ENCODE results near the gene TSHZ3. TPM values are rescaled to one million over a fixed set of nuclear protein-coding genes. Genes with fewer than 3 reads are reported as not detected.

The TSHZ3 gene
- total and polyA plus RNA-seq, 7 donors, result 0.46 to 27.7 (median 16.1) TPM

GRCh38 chr19:31254611-31255010 lies 94.6 kb downstream of the TSHZ3 start:
- Histone ChIP-seq H3K9me3 (no peaks in the 10 kb centered on the region), H3K27ac (no peak overlapping the region), H3K36me3 (no peaks in the 10 kb centered on the region), H3K4me1 (peaks cover 0 to 10% (median 3%) of the 10 kb centered on the region in 4 donors), H3K4me3 (no peak overlapping the region), H3K27me3 (no peaks in the 10 kb centered on the region)
- intact Hi-C loops (cut with DNase I), result no loop called here
- DNase-seq, result no peak
- TF ChIP-seq POLR2AphosphoS5 (IDR thresholded peaks at IDR 0.05) (no peak), POLR2A (IDR thresholded peaks at IDR 0.05) (no peak), EP300 (IDR thresholded peaks at IDR 0.05) (no peak)
- TF ChIP-seq, protein P1, sequence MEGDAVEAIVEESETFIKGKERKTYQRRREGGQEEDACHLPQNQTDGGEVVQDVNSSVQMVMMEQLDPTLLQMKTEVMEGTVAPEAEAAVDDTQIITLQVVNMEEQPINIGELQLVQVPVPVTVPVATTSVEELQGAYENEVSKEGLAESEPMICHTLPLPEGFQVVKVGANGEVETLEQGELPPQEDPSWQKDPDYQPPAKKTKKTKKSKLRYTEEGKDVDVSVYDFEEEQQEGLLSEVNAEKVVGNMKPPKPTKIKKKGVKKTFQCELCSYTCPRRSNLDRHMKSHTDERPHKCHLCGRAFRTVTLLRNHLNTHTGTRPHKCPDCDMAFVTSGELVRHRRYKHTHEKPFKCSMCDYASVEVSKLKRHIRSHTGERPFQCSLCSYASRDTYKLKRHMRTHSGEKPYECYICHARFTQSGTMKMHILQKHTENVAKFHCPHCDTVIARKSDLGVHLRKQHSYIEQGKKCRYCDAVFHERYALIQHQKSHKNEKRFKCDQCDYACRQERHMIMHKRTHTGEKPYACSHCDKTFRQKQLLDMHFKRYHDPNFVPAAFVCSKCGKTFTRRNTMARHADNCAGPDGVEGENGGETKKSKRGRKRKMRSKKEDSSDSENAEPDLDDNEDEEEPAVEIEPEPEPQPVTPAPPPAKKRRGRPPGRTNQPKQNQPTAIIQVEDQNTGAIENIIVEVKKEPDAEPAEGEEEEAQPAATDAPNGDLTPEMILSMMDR (IDR thresholded peaks at IDR 0.05), result no peak
- WGBS, 2 donors, result 88 to 91% methylated on average over 4 of the region's 4 CpGs

DNA sequence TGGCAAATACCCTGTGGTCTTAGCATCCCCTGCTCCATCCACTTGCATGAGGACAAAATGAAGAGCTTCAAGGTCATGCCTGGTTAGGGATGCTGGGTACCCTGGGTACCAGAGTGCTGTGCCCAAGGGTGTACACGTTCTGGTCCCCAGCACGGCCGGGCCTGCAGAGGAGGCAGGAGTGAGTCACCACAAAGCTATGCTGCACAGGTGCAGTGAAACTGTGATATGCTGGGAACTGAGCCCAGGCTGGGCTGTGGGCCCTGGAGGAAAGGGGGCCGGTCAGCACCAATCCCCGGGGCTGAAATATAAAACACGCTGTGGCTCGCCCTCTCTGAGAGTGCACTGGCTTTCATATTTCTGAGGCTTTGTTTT lies 95.1 kb downstream of the TSHZ3 start:
- no peak for DNase-seq
- H3K4me3 ChIP-seq, result no peak overlapping the region
- TF ChIP-seq POLR2A (IDR thresholded peaks at IDR 0.05), result no peak
- no peak overlapping the region for H3K27ac ChIP-seq
- H3K9me3 ChIP-seq, result no peaks in the 10 kb centered on the region
- H3K27me3 ChIP-seq, result no peaks in the 10 kb centered on the region
- H3K36me3 ChIP-seq, result no peaks in the 10 kb centered on the region
- 24 to 62% methylated on average over 7 of the region's 7 CpGs for WGBS, 2 donors
- peaks cover 0 to 10% (median 3%) of the 10 kb centered on the region in 4 donors for H3K4me1 ChIP-seq
- intact Hi-C loops (cut with DNase I), result no loop called here

DNA sequence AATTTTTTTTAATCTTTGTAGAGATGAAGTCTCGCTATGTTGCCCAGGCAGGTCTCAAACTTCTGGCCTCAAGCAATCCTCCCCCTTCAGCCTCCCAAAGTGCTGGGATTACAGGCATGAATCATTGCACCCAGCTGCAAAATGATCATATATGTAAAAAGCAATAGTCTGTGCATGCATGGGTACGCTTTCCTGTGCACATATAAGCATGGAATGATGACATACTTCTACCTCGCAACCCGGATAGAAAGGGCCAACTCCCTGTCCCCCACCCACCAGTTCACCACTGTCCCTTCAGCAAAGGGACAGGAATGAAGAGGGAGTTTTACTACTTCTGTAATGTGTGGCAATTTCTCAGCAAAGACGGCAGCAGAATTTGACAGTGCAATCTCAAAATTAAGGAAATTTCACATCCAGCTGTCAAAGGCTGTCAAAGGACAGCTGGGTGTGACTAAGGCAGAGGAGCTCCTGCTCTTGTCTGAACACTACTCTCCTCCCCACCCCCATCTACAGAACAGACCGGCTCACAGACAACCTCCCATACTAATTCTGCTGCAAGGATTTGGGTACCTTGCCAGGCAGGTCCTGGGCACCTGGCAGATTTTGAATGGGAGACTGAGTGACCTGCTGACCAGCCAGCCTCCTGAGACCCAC lies 95.6 kb downstream of the TSHZ3 start:
- no peak for DNase-seq
- Histone ChIP-seq H3K36me3 (no peaks in the 10 kb centered on the region), H3K27me3 (no peaks in the 10 kb centered on the region), H3K9me3 (no peaks in the 10 kb centered on the region), H3K4me3 (no peak overlapping the region), H3K4me1 (peaks cover 0 to 10% (median 3%) of the 10 kb centered on the region in 4 donors), H3K27ac (no peak overlapping the region)
- WGBS, 2 donors, result 74 to 84% methylated on average over 6 of the region's 6 CpGs
- intact Hi-C loops (cut with DNase I), result no loop called here
- TF ChIP-seq EP300 (IDR thresholded peaks at IDR 0.05) (no peak), POLR2AphosphoS5 (IDR thresholded peaks at IDR 0.05) (no peak), POLR2A (IDR thresholded peaks at IDR 0.05) (no peak)
- TF ChIP-seq, protein P1 (IDR thresholded peaks at IDR 0.05), result no peak

DNA sequence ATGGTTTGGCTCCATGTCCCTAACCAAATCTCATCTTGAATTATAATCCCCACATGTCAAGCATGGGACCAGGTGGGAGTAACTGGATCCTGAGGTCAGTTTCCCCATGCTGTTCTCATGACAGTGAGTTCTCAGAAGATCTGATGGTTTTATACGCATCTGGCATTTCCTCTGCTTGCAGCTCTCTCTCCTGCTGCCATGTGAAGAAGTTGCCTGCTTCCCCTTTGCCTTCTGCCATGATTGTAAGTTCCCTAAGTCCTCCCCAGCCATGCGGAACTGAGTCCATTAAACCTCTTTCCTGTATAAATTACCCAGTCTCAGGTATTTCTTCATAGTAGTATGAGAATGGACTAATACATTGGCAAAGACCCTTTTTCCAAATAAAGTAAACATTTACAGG lies 96.8 kb downstream of the TSHZ3 start:
- H3K36me3 ChIP-seq, result no peaks in the 10 kb centered on the region
- peaks cover 0 to 10% (median 3%) of the 10 kb centered on the region in 4 donors for H3K4me1 ChIP-seq
- intact Hi-C loops (cut with DNase I), result no loop called here
- H3K4me3 ChIP-seq, result no peak overlapping the region
- H3K9me3 ChIP-seq, result no peaks in the 10 kb centered on the region
- 88 to 90% methylated on average over 2 of the region's 2 CpGs for WGBS, 2 donors
- no peak overlapping the region for H3K27ac ChIP-seq
- TF ChIP-seq POLR2AphosphoS5 (IDR thresholded peaks at IDR 0.05) (no peak), POLR2A (IDR thresholded peaks at IDR 0.05) (no peak), EP300 (IDR thresholded peaks at IDR 0.05) (no peak)
- TF ChIP-seq, protein P1 (IDR thresholded peaks at IDR 0.05), result no peak
- DNase-seq, result no peak
- H3K27me3 ChIP-seq, result no peaks in the 10 kb centered on the region

DNA sequence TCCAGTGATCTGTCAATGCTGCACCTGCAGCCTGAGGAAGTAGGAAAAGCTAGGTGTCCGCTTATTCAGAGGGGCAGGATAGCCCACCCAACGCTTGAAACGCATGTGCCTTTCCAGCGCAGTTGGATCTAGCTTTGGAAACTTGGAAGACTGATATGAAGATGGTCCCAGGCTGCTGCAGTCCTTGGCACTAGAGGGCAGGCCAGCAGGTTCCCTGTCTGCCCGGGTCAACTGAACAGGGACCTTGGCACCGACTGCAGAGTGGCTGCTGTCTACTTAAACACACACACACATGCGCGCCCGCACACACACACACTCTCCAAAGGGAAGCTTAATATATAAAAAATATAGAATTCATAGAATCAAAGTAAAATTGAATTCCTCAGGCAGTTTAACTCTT lies 100.0 kb downstream of the TSHZ3 start:
- intact Hi-C loops (cut with DNase I), result no loop called here
- no peak for DNase-seq
- WGBS, 2 donors, result 80 to 89% methylated on average over 9 of the region's 9 CpGs

More for the DNA sequence above, 100.0 kb downstream of the TSHZ3 start:
- Histone ChIP-seq H3K4me3 (no peak overlapping the region), H3K9me3 (no peaks in the 10 kb centered on the region), H3K27me3 (no peaks in the 10 kb centered on the region), H3K36me3 (no peaks in the 10 kb centered on the region), H3K4me1 (peaks cover 0 to 4% (median under 1%) of the 10 kb centered on the region in 4 donors), H3K27ac (no peak overlapping the region)
- TF ChIP-seq POLR2AphosphoS5 (IDR thresholded peaks at IDR 0.05) (no peak), EP300 (IDR thresholded peaks at IDR 0.05) (no peak), POLR2A (IDR thresholded peaks at IDR 0.05) (no peak)
- TF ChIP-seq, protein P1 (IDR thresholded peaks at IDR 0.05), result no peak

Data from sigmoid colon (tissue), 7 donors.